GM12892 (cell line): ENCODE measurements around the gene CAMTA1.

Experiments
- POLR2A ChIP-seq: IDR thresholded peaks from 2 replicates; pipeline ENCODE4 v1.6.1; 2011; ENCODE audit warnings: low read depth, low read length, control low read depth
- POLR2AphosphoS5 ChIP-seq: IDR thresholded peaks from 2 replicates; pipeline ENCODE4 v1.6.1; 2011; ENCODE audit warnings: low read depth, low read length, control low read depth

GRCh38 chr1:7607097-7607496, 821.8 kb downstream of the CAMTA1 start:
- TF ChIP-seq POLR2A (no peak), POLR2AphosphoS5 (no peak)
